NCI-H128 (cell line): Measurements from ENCODE around the gene CNTN1.

Experiments
- DNase-seq: peaks from one replicate; lab custom pipeline; 2025; ENCODE audit not compliant: unreplicated experiment; lab: John Stamatoyannopoulos, UW

Gene CNTN1

DNA sequence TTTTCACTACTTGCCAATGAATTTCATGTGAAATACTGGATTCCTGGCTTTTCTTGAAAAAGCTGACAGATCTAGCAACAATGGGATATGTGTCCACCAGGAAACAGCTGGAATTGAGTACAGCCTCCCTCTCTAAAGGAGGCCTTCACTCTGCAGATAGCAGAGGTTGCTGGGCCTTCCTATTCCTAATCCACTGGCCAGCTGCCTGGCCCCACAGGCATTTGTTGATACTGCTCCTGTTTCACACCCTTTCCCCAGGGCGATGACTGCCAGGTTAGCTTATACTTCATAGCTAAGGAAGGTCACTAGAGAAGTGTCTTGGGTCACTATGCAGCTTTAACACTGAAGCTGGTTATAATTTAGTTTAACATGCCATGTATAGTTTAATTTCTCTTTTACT, 408.3 kb downstream of the CNTN1 start:
- no peak for DNase-seq

DNA sequence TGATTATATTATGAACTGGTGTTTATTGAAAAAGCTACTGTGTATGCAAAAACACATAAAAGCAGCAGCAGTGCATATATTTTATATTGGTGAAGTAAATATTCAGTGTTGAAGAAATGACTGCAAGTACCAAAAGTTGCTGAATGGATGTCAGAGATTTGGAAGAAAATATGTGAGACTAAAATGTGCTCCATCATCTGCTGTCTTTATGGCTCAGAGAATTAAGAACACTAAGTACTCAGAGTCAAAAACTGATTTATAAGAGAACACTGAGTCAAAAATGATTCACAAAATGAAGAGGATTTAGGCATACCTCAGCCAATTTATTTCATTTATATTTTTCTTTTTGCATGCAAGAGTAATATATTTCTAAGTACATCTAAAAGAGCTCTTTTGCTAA, 409.6 kb downstream of the CNTN1 start:
- DNase-seq: no peak

DNA sequence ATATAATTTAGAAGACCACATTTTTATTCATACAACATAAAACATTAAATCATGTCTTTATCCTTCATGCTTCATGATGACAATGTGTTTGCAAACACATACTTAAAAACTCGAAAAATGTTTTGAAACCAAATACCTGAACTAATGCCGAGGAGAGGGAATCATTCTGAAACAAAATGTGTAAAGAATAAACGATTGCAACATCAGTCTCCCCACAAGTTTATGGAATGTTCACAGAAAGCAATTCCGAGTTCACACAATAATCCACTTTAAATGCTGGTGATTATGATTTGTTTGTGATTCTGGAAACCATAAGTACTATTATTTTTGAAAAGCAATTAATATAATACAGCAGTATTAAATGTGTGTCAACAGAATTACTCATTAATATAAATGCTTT, 411.4 kb downstream of the CNTN1 start:
- no peak for DNase-seq

DNA sequence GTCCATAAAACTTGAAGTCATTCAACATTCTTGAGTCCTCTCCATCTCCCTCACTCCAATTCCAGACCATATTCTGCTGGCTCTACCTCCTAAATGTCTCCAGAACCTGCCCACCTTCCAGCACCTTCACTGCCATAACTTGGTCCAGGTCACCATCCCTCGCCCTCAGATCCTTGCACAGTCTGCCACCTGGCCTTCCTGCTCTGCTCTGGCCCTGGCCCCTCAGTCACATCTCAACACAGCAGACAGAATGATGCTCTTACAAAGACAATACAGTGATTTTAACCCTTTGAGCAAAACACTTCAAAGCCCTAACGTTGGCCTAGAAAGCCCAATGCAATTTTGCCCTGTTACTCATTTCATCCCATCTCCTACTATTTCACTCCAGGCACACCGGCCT, 414.1 kb downstream of the CNTN1 start:
- DNase-seq: no peak

DNA sequence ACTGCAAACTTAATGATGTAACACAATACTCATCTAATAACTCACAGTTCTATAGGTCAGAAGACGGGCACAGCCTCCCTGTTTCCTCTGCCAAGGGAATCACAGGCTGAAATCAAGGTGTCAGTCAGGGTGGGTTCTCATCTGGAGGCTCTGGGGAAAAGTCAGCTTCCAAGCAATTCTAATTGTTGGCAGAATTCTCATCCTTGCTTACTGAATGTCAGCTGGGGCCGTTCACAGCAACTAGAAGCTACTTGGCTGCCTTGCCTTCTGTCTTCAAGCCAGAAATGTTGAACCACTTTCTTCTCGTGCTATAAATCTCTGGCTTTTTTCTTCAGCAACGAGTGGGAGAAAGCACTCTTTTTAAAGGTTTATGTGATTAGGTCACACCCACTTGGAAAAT, 415.8 kb downstream of the CNTN1 start:
- DNase-seq: no peak

DNA sequence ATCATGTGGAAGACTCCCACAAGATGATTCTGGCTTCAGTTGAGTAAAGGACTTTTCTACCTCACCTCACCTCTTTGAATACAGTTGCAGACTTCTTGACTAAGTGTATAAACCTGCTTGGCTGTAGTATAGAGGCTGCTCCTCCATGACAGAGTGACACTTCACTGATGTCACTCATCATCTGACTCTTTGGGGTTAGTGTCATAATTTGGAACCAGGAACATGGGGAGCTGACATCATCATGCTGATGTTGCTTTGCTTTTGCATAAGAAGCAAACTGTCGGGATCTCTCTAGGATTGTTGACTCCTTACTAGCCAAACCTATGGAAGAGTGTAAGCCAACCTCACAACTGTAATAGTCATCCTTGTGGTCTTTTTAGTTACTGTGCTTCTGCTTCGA, 420.7 kb downstream of the CNTN1 start:
- DNase-seq: no peak

DNA sequence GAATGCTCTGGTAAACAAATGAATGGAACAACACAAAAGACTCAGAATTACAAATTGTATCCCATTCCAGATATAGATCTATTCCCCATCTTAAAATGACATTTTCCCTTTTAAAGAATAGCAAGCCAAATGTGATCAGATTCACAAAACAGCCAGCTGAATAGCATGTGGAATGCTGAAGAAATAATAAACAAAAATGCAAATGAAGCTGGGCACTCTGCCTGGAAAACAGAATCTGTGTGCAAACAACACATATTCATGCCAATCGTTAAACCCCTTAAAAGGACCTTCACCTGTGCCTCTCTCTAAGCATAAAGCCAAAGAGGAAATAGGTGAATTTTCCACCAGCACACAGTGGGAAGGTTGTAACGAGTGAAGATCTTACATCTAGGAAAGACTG, 428.0 kb downstream of the CNTN1 start:
- DNase-seq: no peak

DNA sequence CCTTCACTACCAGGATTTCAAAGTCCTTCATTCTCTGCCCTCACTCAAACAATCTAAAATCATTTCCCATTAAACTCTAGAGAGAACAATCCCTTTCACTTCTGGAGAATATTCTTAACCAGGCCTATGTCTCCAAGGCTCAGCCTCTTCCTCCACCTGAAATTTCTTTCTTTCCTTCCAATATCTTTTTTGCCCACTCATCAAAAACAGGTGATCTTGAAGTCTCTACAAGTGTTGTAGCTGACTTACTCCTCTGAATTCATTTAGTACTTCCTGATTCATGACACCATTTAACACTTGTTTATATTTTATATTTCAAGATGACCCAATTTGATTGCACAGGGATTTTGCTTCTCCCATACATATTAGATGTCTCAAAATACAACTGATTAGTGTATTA, 429.1 kb downstream of the CNTN1 start:
- no peak for DNase-seq
